Suprapubic skin (tissue), 4 donors: ENCODE results near the gene KCNC2. TPM values are rescaled to one million over a fixed set of nuclear protein-coding genes. Genes with fewer than 3 reads are reported as not detected.

Experiments used
- DNase-seq, 2 donors: peaks; one replicate each; pipeline ENCODE4 v3.0.0-alpha.2; 2019; ENCODE audit warnings: low spot score in 2 of 2
- H3K27ac ChIP-seq: fragments of 200-600 bp; sonication (generic); one replicate; pipeline ENCODE4 v1.5.1; 2019
- H3K27me3 ChIP-seq: fragments of 200-600 bp; sonication (generic); one replicate; pipeline ENCODE4 v1.5.1; 2019
- H3K36me3 ChIP-seq: fragments of 200-600 bp; sonication (generic); one replicate; pipeline ENCODE4 v1.5.1; 2019
- H3K4me1 ChIP-seq: fragments of 200-600 bp; sonication (generic); one replicate; pipeline ENCODE4 v1.5.1; 2019
- H3K4me3 ChIP-seq: fragments of 200-600 bp; sonication (generic); one replicate; pipeline ENCODE4 v1.5.1; 2019; ENCODE audit warnings: mild to moderate bottlenecking
- H3K9me3 ChIP-seq: fragments of 200-600 bp; sonication (generic); one replicate; pipeline ENCODE4 v1.5.1; 2019
- EP300 ChIP-seq: sonication (generic); formaldehyde crosslinking; IDR thresholded peaks from one replicate; pipeline ENCODE4 v1.6.1; 2017; ENCODE audit warnings: antibody characterized with exemption
- POLR2A ChIP-seq, 2 donors: fragments of 450-650 bp; IDR thresholded peaks; one replicate each; pipeline ENCODE4 v1.6.1; 2017; ENCODE audit warnings: antibody characterized with exemption in 2 of 2, mild to moderate bottlenecking in 2 of 2, moderate library complexity in 2 of 2
- POLR2AphosphoS5 ChIP-seq, 3 donors: sonication (generic); formaldehyde crosslinking; IDR thresholded peaks; one replicate each; pipeline ENCODE4 v1.6.1; 2017; ENCODE audit warnings: antibody characterized with exemption in 3 of 3
- WGBS: methylation state at CpG from one replicate; pipeline ENCODE4 v1.1.5; 2018; 5-methylcytosine and 5-hydroxymethylcytosine counted together
- total RNA-seq, 4 donors: library from RNA; depleted of rRNA; stranded (reverse); fragments of >200 nt; gene quantifications; one replicate each; pipeline ENCODE4 v1.1.0, GENCODE V29; 2016
- TF ChIP-seq, protein P1 (sequence below), 2 donors: fragments of 200-600 bp in 1 of 2; fragments of 450-650 bp in 1 of 2; sonication (generic) in 1 of 2; IDR thresholded peaks; one replicate each; pipeline ENCODE4 v1.5.1; 2016 to 2019; ENCODE audit warnings: antibody characterized with exemption in 2 of 2, mild to moderate bottlenecking in 1 of 2, moderate library complexity in 1 of 2

Gene KCNC2
- total RNA-seq, 4 donors from 2014 or later, result 0.21 TPM; not detected in 3

DNA sequence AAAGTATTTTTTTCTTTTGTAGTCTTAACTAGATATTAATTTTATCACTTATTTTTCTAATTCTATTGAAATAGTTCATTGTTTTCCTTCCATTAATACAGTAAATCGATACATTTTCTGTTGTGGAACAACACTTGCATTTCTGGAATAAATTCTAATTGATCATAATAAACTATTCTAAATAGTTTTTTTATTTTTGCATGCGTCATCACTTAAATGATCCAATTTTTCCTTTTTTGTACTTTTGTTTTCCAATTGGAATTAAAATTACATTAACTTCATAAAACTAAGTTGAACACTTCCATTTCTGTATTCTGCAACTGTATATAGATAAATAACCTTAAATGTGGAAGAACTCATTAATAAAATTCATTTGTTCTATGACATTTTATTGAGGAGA, 202.5 kb downstream of the KCNC2 start:
- no peaks in the 10 kb centered on the region for H3K27me3 ChIP-seq
- WGBS, result 82% methylated on average over 2 of the region's 2 CpGs
- peaks cover 4% of the 10 kb centered on the region for H3K9me3 ChIP-seq
- H3K36me3 ChIP-seq, result no peaks in the 10 kb centered on the region
- no peak for DNase-seq
- no peak overlapping the region for H3K4me3 ChIP-seq
- H3K27ac ChIP-seq, result no peak overlapping the region
- no peaks in the 10 kb centered on the region for H3K4me1 ChIP-seq
- TF ChIP-seq EP300 (no peak), POLR2A (IDR thresholded peaks at IDR 0.05) (no peak), POLR2AphosphoS5 (IDR thresholded peaks at IDR 0.05) (no peak)
- TF ChIP-seq, protein P1, sequence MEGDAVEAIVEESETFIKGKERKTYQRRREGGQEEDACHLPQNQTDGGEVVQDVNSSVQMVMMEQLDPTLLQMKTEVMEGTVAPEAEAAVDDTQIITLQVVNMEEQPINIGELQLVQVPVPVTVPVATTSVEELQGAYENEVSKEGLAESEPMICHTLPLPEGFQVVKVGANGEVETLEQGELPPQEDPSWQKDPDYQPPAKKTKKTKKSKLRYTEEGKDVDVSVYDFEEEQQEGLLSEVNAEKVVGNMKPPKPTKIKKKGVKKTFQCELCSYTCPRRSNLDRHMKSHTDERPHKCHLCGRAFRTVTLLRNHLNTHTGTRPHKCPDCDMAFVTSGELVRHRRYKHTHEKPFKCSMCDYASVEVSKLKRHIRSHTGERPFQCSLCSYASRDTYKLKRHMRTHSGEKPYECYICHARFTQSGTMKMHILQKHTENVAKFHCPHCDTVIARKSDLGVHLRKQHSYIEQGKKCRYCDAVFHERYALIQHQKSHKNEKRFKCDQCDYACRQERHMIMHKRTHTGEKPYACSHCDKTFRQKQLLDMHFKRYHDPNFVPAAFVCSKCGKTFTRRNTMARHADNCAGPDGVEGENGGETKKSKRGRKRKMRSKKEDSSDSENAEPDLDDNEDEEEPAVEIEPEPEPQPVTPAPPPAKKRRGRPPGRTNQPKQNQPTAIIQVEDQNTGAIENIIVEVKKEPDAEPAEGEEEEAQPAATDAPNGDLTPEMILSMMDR (IDR thresholded peaks at IDR 0.05), result no peak

DNA sequence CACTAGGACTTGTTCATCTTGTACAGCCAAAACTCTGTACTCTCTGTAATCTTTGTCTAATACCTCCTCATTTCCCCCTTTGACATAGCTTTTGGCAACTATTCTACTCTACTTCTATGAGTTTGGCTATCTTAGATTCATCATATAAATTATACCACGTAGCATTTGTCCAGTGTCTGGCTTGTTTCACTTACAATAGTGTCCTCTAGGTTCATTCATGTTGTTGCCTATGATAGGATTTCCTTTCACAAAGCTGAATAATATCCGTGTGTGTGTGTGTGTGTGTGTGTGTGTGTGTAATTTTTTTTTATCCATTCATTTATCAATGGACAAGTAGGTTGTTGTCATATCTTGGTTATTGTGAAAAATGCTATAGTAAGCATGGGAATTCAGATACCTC, 209.5 kb downstream of the KCNC2 start:
- no peak overlapping the region for H3K27ac ChIP-seq

DNA sequence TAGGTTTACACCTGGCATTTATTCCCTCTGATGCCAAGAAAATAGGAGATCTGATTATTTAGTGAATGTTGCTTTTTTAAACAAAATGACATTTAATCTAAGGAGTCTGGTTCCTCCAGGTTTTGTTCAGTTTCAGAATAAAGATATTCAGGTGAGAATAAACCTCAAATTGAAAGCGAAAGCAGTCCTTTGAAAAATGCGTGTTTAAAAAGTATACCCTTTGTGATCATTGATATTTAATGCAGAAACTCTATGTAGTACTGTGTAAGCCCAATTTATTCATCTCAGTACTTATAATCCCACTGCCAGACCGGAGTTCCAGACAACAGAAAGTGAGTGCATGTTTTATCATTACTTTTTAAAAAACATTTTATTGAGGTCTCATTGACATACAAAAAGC, 210.2 kb downstream of the KCNC2 start:
- Histone ChIP-seq H3K4me1 (no peaks in the 10 kb centered on the region), H3K36me3 (no peaks in the 10 kb centered on the region)

More for the DNA sequence above, 209.5 kb downstream of the KCNC2 start:
- H3K4me3 ChIP-seq, result no peak overlapping the region
- no peaks in the 10 kb centered on the region for H3K36me3 ChIP-seq
- no peak for TF ChIP-seq EP300
- no peak for TF ChIP-seq POLR2AphosphoS5 (IDR thresholded peaks at IDR 0.05)
- no peak for TF ChIP-seq POLR2A (IDR thresholded peaks at IDR 0.05)
- TF ChIP-seq, protein P1 (IDR thresholded peaks at IDR 0.05), result no peak
- no peak for DNase-seq
- H3K4me1 ChIP-seq, result no peaks in the 10 kb centered on the region
- 44% methylated on average over 2 of the region's 2 CpGs for WGBS
- no peaks in the 10 kb centered on the region for H3K27me3 ChIP-seq
- no peaks in the 10 kb centered on the region for H3K9me3 ChIP-seq

More for the DNA sequence above, 210.2 kb downstream of the KCNC2 start:
- TF ChIP-seq POLR2A (IDR thresholded peaks at IDR 0.05), result no peak
- TF ChIP-seq EP300, result no peak
- TF ChIP-seq, protein P1 (IDR thresholded peaks at IDR 0.05), result no peak
- TF ChIP-seq POLR2AphosphoS5 (IDR thresholded peaks at IDR 0.05), result no peak
- Histone ChIP-seq H3K4me3 (no peak overlapping the region), H3K27ac (no peak overlapping the region), H3K27me3 (no peaks in the 10 kb centered on the region), H3K9me3 (no peaks in the 10 kb centered on the region)
- no peak for DNase-seq
- 64% methylated on average over 3 of the region's 3 CpGs for WGBS

Other genes starting within 250 kb of the KCNC2 start
- 10 to 100 TPM in 2 of 4 donors, 1 to 10 TPM in 2; 2.6 to 19.4 (median 8.4) TPM for gene CAPS2, start 120.5 kb upstream of the KCNC2 start, total RNA-seq
- not detected for gene GLIPR1L1, start 124.8 kb upstream of the KCNC2 start, total RNA-seq
- 1 to 10 TPM in 3 of 4 donors, under 1 TPM in 1; 0.60 to 3.1 (median 2.3) TPM for gene GLIPR1L2, start 181.2 kb upstream of the KCNC2 start, total RNA-seq